HG03060 (cell line): ENCODE results near the gene DNAJC5G.
"Not testable (repeated sequence)": the region's sequence is repeated elsewhere in the genome, so short reads cannot be mapped to it uniquely, and the experiment has no call there.

Source experiments
- ATAC-seq: cut with Tn5 transposase; IDR thresholded peaks from one replicate; pipeline ENCODE4 v1.9.1; 2021; ENCODE audit warnings: low read depth, moderate number of reproducible peaks; ENCODE audit not compliant: unreplicated experiment

The DNAJC5G gene

GRCh38 chr2:27250652-27251379 is 24.4 kb upstream of the DNAJC5G start:
- no peak for ATAC-seq

- no peak for ATAC-seq
Measured at GRCh38 chr2:27251766-27252165, 23.5 kb upstream of the DNAJC5G start.

GRCh38 chr2:27255187-27255586 is 20.0 kb upstream of the DNAJC5G start:
- no peak for ATAC-seq

DNA sequence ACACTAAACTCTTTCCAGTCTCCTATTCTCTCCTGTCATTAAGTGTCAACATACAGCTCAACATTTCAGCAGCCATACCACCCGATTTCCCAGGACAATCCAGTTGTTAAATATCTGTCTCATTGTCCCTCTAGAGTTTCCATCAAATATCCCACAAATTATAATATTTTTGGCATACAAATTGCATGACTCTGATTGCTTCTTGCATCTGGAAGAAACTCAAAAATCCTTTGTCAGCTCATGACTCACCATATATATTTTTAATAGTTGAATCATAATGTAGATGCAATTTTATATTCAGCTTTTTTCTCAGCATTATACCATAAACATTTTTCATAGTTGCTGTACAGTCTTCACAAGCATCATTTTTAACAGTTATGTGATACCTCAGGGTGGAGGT is 19.6 kb upstream of the DNAJC5G start:
- no peak for ATAC-seq

- ATAC-seq: no peak
Measured at GRCh38 chr2:27256855-27257454, 18.3 kb upstream of the DNAJC5G start.

DNA sequence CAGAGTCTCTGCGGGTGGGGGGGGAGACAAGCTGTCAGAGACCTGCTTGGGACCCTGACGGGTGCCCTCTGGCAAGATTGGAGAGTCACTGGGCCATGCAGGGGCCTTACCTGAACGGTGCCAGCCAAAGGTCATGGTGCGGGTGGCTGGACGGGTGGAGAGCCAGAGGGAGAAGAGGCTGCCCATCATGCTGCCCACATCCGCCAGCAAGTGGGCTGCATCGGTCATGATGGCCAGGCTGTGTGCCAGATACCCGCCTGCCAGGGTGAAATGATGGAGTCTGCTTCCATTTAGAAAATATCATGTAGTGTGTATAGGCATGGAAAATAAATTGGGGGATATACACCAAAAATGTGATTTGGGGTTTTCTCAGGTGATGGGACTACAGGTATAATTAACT is 17.2 kb upstream of the DNAJC5G start:
- ATAC-seq: no peak

GRCh38 chr2:27261241-27261925 is 13.8 kb upstream of the DNAJC5G start:
- no peak for ATAC-seq

GRCh38 chr2:27261926-27262298 is 13.3 kb upstream of the DNAJC5G start:
- ATAC-seq: no peak

- no peak for ATAC-seq
Measured at GRCh38 chr2:27262379-27263286, 12.6 kb upstream of the DNAJC5G start, which contains the start of gene SLC30A3. Gene SLC30A3, minus strand, starts transcription at chr2:27263047. Its CDS starts 141 bp downstream, at chr2:27262906.

DNA sequence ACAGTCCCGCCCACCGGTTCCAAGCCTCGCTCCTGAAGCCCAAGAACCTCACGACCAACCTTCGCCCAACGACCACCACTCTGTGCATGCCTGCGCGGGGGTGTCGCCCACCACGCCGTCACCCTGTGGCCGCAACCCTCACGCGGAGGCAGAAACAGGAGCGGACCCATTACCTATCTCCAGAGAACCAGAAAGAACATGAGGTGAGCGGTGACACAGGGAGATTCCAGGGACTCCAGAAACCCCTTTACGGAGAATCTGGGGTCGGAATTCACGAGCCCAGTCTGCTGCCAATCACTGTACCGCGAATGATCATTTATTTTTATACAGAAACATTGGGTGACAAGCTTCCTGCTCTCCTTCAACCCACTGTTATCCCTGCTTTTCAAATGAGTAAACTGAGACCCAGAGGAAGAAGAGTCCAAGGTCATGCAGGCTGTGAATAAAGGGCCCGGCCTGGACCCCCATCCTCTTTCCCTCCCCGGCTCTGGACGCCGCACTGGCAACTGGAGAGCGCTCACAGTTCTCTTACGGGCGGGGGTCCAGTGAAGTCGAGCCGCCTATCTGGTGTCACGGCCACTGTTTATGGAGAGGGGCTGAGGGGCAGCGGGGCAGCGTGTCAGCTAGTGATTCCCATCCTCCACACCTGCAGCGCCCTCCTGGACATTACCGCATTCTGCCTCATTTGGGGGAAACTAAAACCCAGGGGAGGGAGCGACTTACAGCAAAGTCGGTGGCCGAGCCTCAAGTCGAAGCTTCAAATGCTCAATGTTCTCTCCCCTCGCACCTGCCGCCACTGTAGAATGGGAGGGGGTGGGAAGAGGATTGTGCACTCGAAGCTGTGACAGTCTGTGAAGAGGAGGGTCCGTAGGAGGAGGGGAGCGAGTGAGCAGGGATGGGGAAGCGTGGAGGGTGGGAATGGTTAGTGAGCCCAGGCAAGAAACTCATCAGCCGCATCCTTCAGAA is 11.7 kb upstream of the DNAJC5G start:
- ATAC-seq: no peak

GRCh38 chr2:27264253-27264752 is 10.9 kb upstream of the DNAJC5G start:
- no peak for ATAC-seq

GRCh38 chr2:27264753-27265535 is 10.3 kb upstream of the DNAJC5G start:
- ATAC-seq: no peak

DNA sequence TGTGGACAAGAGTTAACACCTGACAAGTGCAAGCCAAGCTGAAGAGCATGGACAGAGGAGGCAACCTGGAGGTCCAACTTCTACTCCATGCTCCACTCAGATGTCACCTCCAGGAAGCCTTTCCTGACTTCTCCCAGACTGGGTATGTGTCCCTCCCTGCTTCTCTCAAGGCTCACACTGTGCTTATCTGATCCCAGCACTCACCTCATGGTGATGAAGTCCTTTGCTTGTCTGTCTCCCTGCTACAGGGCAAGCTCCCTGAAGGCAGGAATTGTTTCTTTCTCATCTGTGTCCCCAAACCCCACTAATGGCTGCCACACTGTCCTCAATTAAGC is 9.7 kb upstream of the DNAJC5G start:
- no peak for ATAC-seq

DNA sequence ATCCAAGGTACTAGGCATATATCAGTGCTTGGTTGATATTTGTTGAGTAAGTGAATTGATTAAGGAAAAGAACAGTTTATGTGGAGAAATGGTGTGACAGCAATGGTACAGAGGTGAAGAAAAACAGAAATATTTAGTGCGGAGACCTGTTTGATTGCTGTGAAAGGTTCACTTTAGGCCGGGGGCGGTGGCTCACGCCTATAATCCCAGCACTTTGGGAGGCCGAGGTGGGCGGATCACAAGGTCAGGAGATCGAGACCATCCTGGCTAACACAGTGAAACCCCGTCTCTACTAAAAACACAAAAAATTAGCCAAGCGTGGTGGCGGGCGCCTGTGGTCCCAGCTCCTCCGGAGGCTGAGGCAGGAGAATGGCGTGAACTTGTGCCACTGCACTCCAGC is 6.9 kb upstream of the DNAJC5G start:
- ATAC-seq: not testable (repeated sequence)

DNA sequence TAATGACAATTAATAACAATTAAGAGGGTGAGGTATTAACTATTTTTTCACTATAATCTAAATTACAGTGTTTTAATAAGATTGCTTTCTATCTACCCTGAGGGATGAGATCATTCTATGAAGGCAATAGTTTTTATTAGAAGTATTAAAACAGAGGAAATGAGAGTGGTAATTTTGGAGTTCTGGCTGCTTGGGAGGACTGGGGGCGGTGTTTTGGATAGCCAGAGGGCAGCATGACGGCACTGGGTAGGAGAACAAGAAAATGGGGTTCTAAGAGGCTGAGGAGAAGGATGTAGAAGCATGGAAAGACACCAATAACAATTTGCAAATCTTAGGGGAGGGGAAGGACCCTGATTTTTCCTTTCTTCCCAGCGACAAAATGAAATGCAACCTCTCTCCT is 5.1 kb upstream of the DNAJC5G start:
- no peak for ATAC-seq

- ATAC-seq: no peak
Measured at GRCh38 chr2:27270670-27271069, 4.6 kb upstream of the DNAJC5G start.

DNA sequence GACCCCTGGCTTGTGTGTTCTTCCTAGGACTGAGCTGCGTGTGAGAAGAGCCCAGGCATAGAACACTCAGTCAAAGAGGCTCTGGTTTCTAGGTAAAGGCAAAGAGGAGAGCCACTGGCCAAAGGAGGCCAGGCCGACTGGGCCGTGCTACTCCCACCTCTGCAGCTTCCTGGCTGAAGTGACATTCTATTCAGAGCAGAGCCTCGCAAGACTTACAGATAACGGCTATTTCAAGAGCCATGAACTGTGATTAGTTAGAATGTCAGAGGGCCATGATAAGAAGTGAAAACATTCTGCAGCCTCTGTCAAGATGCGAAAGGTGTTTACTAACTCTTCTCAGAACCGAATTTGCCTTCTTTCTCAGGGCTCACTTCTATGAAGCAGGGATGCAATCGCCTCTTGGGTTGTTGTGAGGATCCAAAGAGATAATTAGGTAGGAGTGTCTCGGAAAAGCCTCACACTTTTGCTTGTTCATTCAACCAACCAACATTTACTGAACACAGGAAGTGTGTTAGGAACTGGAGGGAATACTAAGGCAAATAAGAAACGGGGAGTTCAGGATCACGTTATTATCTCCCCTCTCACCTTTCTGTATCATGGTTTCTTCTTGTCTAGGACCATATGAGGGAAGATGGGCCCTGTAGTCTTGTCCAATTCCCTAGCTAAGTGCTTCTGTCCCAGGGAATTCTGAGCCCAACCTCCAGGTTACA is 3.4 kb upstream of the DNAJC5G start:
- no peak for ATAC-seq
